Endothelial cell of umbilical vein (primary cell): ENCODE data around the gene DHRS2. TPM values are rescaled to one million over a fixed set of nuclear protein-coding genes. Genes with fewer than 3 reads are reported as not detected.

Experiments used
- BruUV-seq: library from RNA; stranded (reverse); fragments of 400-500 nt; replicated peaks from 2 replicates; lab custom pipeline; 2021; lab: Mats Ljungman, UMichigan
- CTCF ChIA-PET: fragments of 300-600, 350-600 bp; sonication (Branson Sonifier 250); formaldehyde crosslinking; loops from one replicate; lab custom pipeline; 2021; ENCODE audit warnings: antibody characterized with exemption, inconsistent platforms; lab: Charles Lee
- POLR2A ChIA-PET: fragments of 300-600, 350-600 bp; sonication (Branson Sonifier 250); formaldehyde crosslinking; loops from one replicate; lab custom pipeline; 2021; ENCODE audit warnings: antibody characterized with exemption, inconsistent platforms; lab: Charles Lee
- DNase-seq: peaks from one replicate; pipeline ENCODE4 v3.0.0-alpha.2; 2011; ENCODE audit warnings: low read depth, low spot score
- FAIRE-seq: peaks from 2 replicates; lab custom pipeline; 2011; peaks lifted over from hg19 to GRCh38; lab: Jason Lieb, UNC
- H2AFZ ChIP-seq: 2 replicates; pipeline ENCODE4 v1.6.0; 2012; ENCODE audit warnings: low read depth, low read length, control low read depth, inconsistent platforms
- H3K27ac ChIP-seq: 2 replicates; pipeline ENCODE4 v1.5.1; 2011; ENCODE audit warnings: low read depth, mild to moderate bottlenecking, control low read depth, low read length, moderate library complexity; ENCODE audit not compliant: insufficient read depth
- H3K27me3 ChIP-seq, 2 experiments: 2 replicates each; pipeline versions ENCODE4 v1.6.0 to v1.6.1; 2011; ENCODE audit warnings: low read length in 2 of 2, mixed read lengths in 1 of 2; ENCODE audit not compliant: control insufficient read depth in 2 of 2, insufficient read depth in 2 of 2
- H3K36me3 ChIP-seq, 2 experiments: 2 replicates in 1 of 2; 3 replicates in 1 of 2; pipeline ENCODE4 v1.5.1; 2011; ENCODE audit warnings: low read length in 2 of 2, mild to moderate bottlenecking in 1 of 2, moderate library complexity in 1 of 2; ENCODE audit not compliant: control insufficient read depth in 2 of 2, insufficient read depth in 2 of 2; ENCODE audit errors: extremely low read depth in 1 of 2
- H3K4me1 ChIP-seq: 3 replicates; pipeline ENCODE4 v1.5.1; 2011; ENCODE audit warnings: mild to moderate bottlenecking, low read length; ENCODE audit not compliant: control insufficient read depth, insufficient read depth; ENCODE audit errors: extremely low read depth
- H3K4me2 ChIP-seq: 2 replicates; pipeline ENCODE4 v1.6.1; 2011; ENCODE audit warnings: low read length, control low read depth, mixed read lengths; ENCODE audit not compliant: insufficient read depth
- H3K4me3 ChIP-seq, 3 experiments: fragments of 200-600 bp in 1 of 3; sonication (generic), shearing (Covaris generic) in 1 of 3; replicated peaks in 1 of 3; 2 replicates each; pipeline ENCODE4 v1.5.1; 2011 to 2016; ENCODE audit warnings: control low read depth in 3 of 3, low read length in 3 of 3, mild to moderate bottlenecking in 2 of 3, inconsistent platforms in 1 of 3, low read depth in 1 of 3, moderate library complexity in 1 of 3; ENCODE audit not compliant: insufficient read depth in 1 of 3
- H3K79me2 ChIP-seq: 2 replicates; pipeline ENCODE4 v1.6.0; 2012; ENCODE audit warnings: low read length, inconsistent platforms; ENCODE audit not compliant: control insufficient read depth, insufficient read depth
- H3K9ac ChIP-seq: replicated peaks from 2 replicates; pipeline ENCODE3; 2011; ENCODE audit warnings: low read length, control low read depth; ENCODE audit not compliant: insufficient read depth; ENCODE audit errors: extremely low read depth
- H3K9me1 ChIP-seq: replicated peaks from 3 replicates; pipeline ENCODE4 v1.6.0; 2011; ENCODE audit warnings: mild to moderate bottlenecking, low read length; ENCODE audit not compliant: control insufficient read depth, insufficient read depth; ENCODE audit errors: extremely low read depth
- H3K9me3 ChIP-seq: replicated peaks from 2 replicates; pipeline ENCODE4 v1.5.1; 2012; ENCODE audit warnings: low read length, inconsistent platforms; ENCODE audit not compliant: control insufficient read depth, insufficient read depth
- H4K20me1 ChIP-seq: replicated peaks from 2 replicates; pipeline ENCODE3; 2011; ENCODE audit warnings: mild to moderate bottlenecking, low read length; ENCODE audit not compliant: control insufficient read depth, insufficient read depth; ENCODE audit errors: extremely low read depth
- EZH2 ChIP-seq: IDR thresholded peaks from 2 replicates; pipeline ENCODE4 v1.6.1; 2012; ENCODE audit warnings: borderline replicate concordance, low read depth, mild to moderate bottlenecking, moderate library complexity, low read length, inconsistent platforms; ENCODE audit not compliant: severe bottlenecking
- FOS ChIP-seq: IDR thresholded peaks from 2 replicates; pipeline ENCODE4 v1.6.1; 2011; ENCODE audit warnings: mild to moderate bottlenecking, low read length, moderate library complexity, borderline replicate concordance; ENCODE audit not compliant: insufficient read depth
- GATA2 ChIP-seq: IDR thresholded peaks from 2 replicates; pipeline ENCODE4 v1.7.0; 2011; ENCODE audit warnings: low read depth, mild to moderate bottlenecking, moderate library complexity, mixed read lengths, low read length; ENCODE audit not compliant: insufficient read length, insufficient read depth
- JUN ChIP-seq: IDR thresholded peaks from 2 replicates; pipeline ENCODE4 v1.6.1; 2011; ENCODE audit warnings: borderline replicate concordance, low read depth; ENCODE audit not compliant: insufficient read length, insufficient read depth
- MYC ChIP-seq: IDR thresholded peaks from one replicate; pipeline ENCODE4 v1.6.1; 2011; ENCODE audit warnings: mild to moderate bottlenecking, low read depth, low read length
- POLR2A ChIP-seq: IDR thresholded peaks from 2 replicates; pipeline ENCODE4 v1.6.1; 2012; ENCODE audit warnings: low read depth, mild to moderate bottlenecking, control low read depth, low read length
- POLR2AphosphoS5 ChIP-seq: IDR thresholded peaks from 2 replicates; pipeline ENCODE4 v1.6.1; 2012; ENCODE audit warnings: low read depth, mild to moderate bottlenecking, control low read depth, low read length, moderate library complexity; ENCODE audit not compliant: insufficient read depth
- dilution Hi-C: fragments of 300-500 bp; cut with MboI; formaldehyde crosslinking; loops from one replicate; pipeline ENCODE4 v1.15.0; 2019; ENCODE audit warnings: low sequenced_read_pairs; ENCODE audit not compliant: extremely low pct_ligation_motif_present
- intact Hi-C: fragments of 100-400 bp; cut with micrococcal nuclease; formaldehyde crosslinking; loops from one replicate; pipeline ENCODE4 v1.10.0; 2022
- polyA plus RNA-seq, 4 experiments: library from polyadenylated mRNA; depleted of rRNA in 3 of 4; stranded (reverse) in 3 of 4; unstranded in 1 of 4; fragments of >200 nt; gene quantifications; 2 replicates each; pipeline versions ENCODE4 v1.2.1 to v1.2.3, GENCODE V29; 2011 to 2012; ENCODE audit warnings: missing spikeins in 1 of 4
- total RNA-seq: library from RNA; stranded (reverse); gene quantifications from 2 replicates; pipeline ENCODE4 v1.2.3, GENCODE V29; 2021
- TF ChIP-seq, protein P1 (sequence below): IDR thresholded peaks from 2 replicates; pipeline ENCODE4 v1.6.1; 2011; ENCODE audit not compliant: insufficient read depth, insufficient read length
- TF ChIP-seq, protein P2 (sequence below), 2 donors: IDR thresholded peaks; 1 replicate in 1 of 2; 2 replicates in 1 of 2; pipeline ENCODE4 v1.5.1; 2011; ENCODE audit warnings: low read length in 2 of 2, mild to moderate bottlenecking in 2 of 2, moderate library complexity in 2 of 2, control low read depth in 1 of 2, inconsistent platforms in 1 of 2, low read depth in 1 of 2; ENCODE audit not compliant: insufficient read depth in 1 of 2; ENCODE audit errors: extremely low read depth in 1 of 2

The DHRS2 gene
- total and polyA plus RNA-seq, 2 donors (not counting 3 experiments of a cell fraction or from before 2014, with no cell fraction given): 0.10 TPM; not detected in 1

DNA sequence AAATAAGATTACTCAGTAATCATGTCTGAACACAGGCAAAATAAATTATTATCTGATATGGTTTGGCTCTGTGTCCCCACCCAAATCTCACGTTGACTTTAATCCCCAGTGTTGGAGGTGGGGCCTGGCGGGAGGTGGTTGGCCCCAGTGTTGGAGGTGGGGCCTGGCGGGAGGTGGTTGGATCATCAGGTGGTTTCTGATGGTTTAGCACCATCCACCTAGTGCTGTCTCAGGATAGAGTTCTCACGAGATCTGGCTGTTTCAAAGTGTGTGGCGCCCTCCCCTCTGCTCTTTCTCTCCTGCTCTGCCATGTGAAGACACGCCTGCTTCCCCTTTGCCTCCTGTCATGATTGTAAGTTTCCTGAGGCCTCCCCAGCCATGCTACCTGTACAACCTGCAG lies 18.1 kb downstream of the DHRS2 start:
- CTCF ChIA-PET: interaction anchor here (3.3 kb wide), 1 partner anchor 12 kb away, joined by 18 read pairs; no protein-coding TSS in a partner anchor
- Histone ChIP-seq H3K9me3 (no peaks in the 10 kb centered on the region), H3K9me1 (no peaks in the 10 kb centered on the region), H3K4me3 (no peak overlapping the region), H3K27me3 (peaks cover 0 to 2% of the 10 kb centered on the region in 2 experiments), H3K36me3 (no peaks in the 10 kb centered on the region), H3K9ac (no peak overlapping the region), H4K20me1 (no peaks in the 10 kb centered on the region), H3K79me2 (no peaks in the 10 kb centered on the region), H3K27ac (no peak overlapping the region), H2AFZ (no peak overlapping the region), H3K4me2 (no peak overlapping the region), H3K4me1 (no peaks in the 10 kb centered on the region)
- POLR2A ChIA-PET: no interaction called here
- intact Hi-C loops: no loop called here
- BruUV-seq: no TSS peak
- TF ChIP-seq, protein P1, sequence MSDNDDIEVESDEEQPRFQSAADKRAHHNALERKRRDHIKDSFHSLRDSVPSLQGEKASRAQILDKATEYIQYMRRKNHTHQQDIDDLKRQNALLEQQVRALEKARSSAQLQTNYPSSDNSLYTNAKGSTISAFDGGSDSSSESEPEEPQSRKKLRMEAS: no peak
- no peak for TF ChIP-seq POLR2A
- TF ChIP-seq POLR2AphosphoS5: no peak
- TF ChIP-seq, protein P2, sequence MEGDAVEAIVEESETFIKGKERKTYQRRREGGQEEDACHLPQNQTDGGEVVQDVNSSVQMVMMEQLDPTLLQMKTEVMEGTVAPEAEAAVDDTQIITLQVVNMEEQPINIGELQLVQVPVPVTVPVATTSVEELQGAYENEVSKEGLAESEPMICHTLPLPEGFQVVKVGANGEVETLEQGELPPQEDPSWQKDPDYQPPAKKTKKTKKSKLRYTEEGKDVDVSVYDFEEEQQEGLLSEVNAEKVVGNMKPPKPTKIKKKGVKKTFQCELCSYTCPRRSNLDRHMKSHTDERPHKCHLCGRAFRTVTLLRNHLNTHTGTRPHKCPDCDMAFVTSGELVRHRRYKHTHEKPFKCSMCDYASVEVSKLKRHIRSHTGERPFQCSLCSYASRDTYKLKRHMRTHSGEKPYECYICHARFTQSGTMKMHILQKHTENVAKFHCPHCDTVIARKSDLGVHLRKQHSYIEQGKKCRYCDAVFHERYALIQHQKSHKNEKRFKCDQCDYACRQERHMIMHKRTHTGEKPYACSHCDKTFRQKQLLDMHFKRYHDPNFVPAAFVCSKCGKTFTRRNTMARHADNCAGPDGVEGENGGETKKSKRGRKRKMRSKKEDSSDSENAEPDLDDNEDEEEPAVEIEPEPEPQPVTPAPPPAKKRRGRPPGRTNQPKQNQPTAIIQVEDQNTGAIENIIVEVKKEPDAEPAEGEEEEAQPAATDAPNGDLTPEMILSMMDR (IDR thresholded peaks at IDR 0.05; ENCODE audit: extremely low read depth in 1 of 2, insufficient read depth in 1 of 2, low read depth in 1 of 2, low read length in 2 of 2): no peak
- TF ChIP-seq EZH2: no peak
- no peak for TF ChIP-seq FOS
- TF ChIP-seq MYC: no peak
- no peak for TF ChIP-seq JUN
- TF ChIP-seq GATA2: no peak
- dilution Hi-C loops: no loop called here
- FAIRE-seq: no peak
- DNase-seq: no peak
